GM19351 (cell line): Measurements from ENCODE around the gene WWOX.

Experiments used
- ATAC-seq: cut with Tn5 transposase; IDR thresholded peaks from one replicate; pipeline ENCODE4 v1.9.1; 2021; ENCODE audit warnings: mild to moderate bottlenecking, moderate library complexity; ENCODE audit not compliant: unreplicated experiment

The WWOX gene

DNA sequence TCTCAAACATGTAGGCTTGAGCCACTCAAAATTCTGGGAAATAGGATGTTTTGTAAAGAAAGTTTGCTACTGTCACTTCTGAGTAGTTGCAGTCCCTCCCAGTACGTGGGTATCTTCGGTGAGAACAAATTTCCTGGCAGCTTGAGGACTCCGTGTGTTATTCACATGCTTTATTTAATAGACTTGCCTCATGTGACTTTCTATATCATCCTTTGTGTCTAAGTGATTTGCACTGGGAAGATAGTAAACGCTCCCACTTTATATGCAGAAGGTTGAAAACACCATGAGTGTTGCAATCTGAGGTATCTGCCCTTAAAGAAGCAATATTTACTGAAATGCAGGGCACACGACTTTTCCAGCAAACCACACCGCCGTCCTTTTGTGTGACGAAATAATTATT is 857.4 kb downstream of the WWOX start:
- no peak for ATAC-seq

DNA sequence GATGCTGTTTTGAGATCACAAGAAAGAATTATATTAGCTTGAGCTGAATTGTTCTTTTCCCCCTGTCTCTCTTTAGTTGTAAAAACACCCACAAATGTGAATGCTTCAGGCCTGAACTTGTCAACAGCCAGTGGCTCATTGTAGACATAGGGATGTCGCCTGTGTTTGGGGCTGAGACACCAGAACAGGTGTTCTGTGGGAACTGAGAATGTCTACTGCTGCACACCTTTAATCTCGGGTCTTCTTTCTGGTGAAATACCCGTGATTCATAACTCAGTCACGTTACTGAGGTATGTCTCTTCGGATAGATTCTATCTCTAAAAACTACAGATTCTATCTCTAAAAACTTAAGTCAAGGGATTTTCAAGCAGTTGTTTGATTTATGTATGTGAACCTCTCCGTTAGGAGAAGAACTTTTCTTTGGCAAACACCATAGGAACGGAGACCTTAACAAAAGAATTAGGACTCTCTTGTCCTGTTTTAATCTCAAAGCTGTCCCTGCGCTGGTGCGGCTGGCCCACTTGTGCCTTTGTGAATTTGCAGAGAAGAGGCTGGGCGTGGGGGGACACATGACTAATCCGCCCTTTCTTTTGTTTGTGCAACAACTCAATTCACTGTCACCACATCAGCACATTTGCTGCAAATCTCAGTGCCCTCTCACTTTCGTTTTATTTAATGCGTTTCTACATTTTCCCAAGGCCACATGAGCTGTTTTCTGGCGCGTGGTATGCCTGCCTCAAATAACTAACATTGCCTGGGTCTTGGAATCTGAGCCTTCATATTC is 858.1 kb downstream of the WWOX start:
- no peak for ATAC-seq

DNA sequence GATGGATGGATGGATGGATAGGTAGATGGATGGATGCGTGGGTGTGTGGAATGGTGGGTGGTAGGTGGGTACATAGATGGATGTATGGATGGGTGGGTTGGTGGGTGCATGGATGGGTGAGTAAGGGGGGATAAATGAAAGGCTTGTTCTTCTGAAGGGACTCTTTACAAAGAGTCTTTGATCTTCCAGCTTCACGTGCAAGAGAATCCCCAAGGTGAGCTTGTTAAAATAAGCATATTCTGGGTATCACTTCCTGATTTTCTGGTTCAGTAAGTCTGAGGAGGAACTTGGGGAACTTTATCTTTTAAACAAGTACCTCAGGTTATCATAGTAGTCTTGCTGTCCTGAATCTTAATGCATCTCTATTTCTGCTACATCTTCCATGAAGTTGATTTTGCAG is 862.0 kb downstream of the WWOX start:
- peak; percentile 45 for ATAC-seq

DNA sequence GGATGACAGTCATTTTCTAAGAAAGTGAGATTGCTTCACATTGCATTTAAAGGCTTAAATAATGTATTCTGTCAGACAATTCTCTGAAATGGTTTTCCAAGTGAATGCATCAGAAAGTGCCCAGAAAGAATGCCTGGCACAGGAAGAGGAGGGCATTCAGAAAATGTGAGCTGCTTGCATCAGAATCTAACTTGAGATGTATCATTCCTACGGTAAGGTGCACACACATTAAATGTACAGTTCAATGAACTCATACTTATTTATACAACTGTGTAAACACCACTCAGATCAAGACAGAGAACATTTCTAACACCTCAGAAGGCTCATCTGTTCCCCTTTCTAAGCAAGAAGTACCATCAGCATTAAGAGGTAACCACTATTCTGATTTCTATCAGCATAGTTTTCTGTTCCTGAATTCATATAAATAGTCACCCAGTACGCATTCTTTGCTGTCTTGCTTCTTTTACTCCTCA is 863.0 kb downstream of the WWOX start:
- peak; percentile 95 for ATAC-seq

DNA sequence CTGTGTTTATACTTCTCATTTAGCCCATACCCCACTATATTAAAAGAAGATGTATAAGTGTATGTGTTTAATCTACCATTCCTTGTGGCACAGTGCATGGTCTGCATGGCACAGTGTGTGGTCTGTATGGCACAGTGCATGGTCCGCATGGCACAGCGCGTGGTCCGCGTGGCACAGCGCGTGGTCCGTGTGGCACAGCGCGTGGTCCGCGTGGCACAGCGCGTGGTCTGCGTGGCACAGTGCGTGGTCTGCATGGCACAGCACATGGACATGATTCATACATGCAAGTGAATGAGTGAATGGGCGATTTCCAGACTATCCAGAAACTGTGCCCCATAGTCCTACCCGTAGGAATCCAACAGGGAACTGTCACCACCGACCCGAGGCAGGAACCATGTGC is 868.5 kb downstream of the WWOX start:
- ATAC-seq = no peak

DNA sequence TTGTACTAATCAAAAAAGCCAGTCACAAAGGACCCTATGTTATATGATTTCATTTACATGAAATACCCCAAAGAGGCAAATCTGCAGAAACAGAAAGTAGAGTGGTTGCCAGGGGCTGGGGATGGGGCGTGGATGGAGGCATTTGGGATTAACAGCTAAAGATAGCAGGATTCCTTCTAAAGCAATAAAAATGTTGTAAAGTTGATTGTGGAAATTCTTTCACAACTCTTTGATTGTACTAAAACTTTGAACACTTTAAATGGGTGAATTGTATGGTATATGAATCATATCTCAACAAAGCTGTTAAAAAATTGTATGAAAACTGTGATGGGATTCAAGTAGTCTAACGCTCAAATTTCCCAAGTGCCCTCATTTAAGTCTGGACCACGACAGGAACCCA is 870.3 kb downstream of the WWOX start:
- no peak for ATAC-seq

DNA sequence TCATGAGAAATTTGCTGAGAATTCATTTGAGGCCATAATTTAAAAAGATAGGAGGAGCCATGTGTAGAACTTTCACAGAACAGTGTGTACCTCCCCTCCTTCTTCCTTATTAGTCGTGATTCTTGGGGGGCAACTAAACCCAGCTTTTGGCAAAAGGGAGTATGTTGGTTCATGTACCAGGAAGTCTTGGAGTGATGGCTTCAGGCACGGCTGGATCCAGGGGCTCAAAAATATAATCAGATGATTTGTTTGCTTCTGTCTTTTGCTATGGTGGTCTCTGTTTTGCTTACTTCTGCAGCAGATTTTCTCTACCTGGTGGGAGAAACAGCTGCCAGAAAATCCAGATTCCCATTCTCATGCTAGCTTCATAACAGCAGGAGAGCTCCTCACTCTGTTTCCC is 871.2 kb downstream of the WWOX start:
- ATAC-seq = no peak

DNA sequence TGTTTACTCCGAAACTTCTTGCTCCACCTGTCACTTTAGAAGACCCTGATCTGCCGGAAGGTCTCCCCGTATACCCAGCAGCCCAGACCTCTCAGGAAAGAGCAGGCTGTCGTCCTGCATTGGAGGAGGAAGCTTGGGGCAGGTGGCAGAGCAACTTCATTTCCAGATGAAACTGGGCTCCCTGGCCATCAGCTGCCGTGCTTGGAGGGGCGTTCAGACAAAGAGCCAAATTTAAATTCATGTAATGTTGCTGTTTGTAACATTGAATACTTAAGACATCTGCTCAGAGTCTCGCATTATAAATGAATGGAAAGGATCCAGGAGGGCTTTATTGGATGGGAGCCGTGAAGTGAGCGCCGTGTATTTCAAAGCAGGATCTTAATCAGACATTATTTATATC is 872.6 kb downstream of the WWOX start:
- ATAC-seq = no peak

DNA sequence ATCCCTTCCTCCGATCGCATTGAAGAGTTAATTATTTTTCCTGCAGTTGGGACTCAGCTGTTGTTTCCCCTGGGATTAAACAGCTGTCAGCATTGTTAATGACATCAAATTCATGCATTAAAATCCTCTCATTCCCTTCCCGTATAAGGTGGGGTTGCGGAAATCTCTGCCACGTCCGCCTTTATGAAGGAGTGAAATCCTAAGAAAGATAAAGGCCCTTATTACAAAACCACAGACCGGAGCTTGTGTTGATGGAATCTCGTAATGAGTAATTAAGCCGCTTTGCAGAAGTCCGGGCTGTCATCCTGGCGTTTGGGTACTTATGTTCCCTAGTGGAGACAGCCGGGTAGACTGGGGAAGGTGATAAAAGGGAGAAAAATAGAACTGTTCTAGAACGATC is 873.5 kb downstream of the WWOX start:
- ATAC-seq = no peak

DNA sequence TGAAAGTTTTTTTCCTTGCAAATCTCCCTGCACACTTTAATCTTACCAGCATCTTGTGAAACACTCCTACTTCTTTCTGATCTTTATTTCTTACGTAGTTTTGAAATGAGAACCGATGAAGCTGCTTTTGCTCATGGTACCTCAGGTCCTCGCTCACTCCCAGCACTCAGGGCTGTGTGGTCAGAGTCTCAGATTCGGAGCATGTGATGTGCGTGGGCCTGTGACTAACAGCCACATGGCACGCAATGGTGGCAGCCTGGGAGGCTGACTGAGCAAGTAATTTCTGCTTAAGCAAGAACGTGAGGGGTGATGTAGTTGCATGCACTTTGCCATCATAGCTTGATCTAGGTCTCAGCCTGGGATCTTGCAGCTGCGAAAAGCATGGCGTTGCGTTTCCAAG is 876.8 kb downstream of the WWOX start:
- ATAC-seq = no peak

DNA sequence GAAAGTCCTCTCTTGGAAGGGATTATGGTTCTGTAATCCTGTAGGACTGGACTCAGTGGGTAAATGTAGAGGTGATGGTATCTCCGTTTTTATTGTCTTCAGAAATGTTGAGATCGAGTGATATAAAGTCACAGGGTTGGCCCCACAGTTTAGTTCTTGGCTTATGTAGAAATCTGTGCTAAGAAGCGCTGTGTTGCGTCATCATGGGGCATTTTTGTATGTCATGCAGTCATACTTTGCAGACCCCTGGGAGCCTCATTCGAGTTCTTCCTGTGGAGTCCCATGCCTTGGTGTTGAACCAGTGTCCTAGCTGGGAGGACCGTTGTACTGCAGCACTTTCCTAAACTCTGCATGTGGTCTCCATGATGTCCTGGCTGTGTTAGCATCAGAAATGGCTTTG is 881.4 kb downstream of the WWOX start:
- ATAC-seq = no peak

DNA sequence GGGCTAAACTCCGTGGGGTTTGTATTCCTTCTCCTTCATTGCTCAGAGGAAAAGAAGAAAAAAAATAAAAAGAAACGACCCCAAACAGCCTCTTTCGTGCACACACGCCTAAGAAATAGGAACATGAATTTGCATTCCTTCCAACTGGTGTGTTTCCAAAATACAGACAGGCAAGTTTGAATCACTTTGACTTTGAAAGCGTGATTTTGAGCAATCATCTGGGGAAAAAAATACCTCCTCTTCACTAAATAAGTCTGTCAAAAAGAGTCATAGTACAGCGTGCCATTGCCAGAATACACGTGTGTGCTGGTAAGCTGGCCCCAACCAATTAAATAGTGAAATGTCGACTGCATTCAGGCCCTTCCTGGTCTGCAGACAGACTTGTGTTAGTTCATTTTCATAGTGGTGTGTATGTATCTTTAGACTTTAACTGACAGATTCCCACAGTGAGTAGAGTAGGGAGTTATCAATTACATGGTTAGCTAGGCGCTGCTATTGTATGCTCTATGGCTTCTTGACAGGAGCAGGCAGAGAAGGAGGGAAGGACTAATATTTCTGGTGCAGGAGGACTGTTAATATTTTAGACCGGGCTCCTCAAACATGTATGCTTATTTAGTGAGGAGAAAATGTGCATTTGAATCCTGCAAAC is 882.8 kb downstream of the WWOX start:
- no peak for ATAC-seq

DNA sequence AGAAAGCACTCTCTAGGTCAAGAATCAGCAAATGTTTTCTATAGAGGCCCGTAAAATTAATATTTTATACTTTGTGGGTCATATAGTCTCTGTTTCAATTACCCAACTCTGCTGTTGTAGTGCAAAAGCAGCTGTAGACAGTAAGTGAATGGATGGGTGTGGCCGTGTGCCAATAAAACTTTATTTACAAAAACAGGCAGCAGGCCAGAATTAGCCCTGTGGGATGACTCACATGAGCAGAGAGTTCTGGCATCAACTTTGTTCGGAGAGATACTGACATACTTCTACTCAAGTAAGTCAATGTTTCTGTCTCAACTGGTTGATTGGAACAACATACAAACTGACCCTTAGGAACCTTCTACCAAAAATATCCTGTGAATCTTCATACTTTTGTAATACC is 884.9 kb downstream of the WWOX start:
- ATAC-seq = no peak

DNA sequence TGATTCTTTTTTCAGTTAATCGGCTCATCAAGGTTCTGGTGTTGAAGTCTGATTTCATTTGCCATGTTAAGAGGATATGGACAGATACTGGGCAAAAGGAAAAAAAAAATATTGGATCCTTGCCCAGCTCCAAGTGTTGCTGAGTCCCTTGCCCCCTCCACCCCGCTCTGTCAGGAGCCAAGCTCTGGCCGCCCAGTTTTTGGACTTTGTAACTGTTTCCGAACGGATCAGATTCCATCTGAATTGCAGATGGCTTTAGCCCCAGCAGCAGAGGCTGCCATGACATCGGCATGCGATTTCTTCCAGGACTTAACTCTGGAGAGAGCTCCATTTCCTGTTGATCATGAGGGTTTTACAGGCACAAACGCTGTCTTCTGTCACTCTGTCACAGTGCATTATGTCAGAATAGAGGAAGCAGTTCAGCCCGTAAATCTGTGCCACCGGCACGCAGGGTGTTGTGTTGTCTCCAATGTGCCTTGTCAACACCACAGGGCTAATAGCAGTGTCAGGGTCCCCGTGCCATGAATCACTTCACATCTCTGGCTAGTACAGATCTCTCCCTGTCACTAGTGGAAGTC is 885.5 kb downstream of the WWOX start:
- no peak for ATAC-seq

DNA sequence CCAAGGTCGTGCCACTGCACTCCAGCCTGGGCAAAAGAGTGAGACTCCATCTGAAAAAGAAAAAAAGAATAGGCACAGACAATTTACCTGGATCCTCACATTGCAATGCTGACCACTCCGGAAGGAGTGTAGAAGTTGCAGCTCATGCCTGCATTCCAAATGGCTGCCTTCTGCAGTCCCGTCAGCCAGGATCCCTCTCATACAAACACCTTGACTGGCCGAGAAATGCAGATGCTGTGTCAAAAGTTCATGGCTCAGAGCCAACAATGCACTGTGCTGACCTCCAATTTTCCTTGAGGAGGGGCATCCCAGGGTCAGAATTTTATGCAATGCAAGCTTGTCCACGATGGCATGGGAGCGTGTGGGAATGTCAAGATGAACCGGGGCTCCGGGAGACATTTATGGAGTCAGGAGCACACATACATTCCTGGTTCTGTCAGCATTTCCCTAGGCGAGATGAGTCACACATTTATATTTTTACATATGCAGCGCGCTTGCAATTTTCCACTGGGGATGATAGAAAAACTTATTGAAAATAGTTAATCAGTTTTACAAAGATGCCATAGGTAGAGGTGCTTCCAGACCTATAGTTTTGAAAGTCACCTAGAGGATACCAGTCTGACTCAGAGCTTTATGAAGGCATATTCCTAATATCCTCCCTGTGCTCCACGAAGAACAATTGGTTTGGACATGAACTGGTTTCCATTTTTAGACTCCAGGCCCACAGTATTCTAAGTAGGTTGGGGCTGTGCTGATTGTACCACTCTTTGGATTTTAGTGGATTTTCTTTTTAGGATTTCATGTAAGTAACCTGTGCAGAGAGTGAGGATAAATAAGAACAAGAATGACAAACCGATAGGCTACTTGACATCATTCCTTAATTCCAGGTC is 886.5 kb downstream of the WWOX start:
- no peak for ATAC-seq

DNA sequence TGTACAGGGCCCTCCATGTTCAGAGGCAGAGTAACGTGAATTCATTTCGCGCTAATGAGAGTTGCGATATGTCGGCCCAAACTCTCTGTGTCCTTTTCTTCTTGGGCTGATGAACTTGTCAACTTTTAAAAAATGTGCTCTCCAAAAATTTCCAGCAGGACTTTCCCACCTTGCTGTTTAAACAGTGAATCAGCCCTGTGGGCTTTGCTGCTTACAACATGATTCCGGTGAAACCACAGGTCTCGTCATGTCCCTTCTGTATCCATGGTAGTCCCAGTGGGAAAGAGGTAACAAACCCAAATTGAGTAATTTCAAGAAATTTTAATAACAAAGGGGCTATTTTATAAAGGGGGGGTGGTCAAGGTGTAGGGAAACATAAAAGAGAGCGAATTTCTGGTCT is 888.2 kb downstream of the WWOX start:
- ATAC-seq = no peak

DNA sequence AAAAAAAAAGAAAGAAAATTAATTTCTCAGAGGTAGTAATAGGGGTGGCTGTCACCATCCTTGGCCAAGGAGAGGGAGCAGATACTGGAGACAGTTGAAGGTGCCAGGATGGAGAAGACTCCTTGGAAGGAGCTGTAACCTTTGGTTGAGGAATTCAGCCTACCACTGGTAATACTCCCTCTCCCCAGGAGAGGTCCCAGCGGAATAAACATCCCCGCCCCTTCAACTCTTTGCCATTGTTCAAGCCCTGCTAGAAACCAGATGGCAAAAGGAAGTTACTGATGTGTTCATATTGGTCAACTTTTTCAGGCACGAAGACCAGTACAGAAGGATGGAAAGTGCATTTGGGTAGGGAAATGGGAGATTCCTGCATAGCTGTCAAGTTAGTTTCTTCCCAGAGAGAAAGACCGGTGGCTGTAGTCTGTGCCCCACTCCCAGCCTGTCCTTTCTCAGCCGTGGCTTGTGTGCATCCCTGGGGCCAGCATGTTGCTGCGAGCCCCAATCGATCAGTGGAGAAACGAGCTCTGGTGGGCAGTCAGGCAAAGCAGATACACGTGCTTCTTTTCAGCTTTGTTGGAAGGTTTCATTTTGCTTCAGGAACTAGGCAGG is 889.0 kb downstream of the WWOX start:
- ATAC-seq = no peak

DNA sequence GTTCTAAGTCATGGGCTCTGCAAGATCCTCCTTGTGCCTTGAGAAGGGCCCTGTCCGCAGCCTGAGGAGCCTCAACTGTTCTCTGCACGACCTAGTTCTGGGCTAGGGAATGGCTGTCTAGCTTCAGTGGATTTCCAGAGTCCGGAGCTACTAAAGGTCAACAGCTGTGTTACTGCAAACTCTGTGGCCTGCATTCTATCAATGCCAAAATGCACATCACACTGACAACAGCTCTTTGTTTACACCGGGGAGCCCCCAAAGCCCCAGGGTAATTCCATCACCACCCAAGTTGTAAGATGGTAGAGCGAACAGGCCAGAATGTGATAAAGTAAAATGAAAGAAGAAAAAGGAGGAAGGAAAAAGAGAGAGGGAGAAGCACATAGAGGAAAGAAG is 890.9 kb downstream of the WWOX start:
- no peak for ATAC-seq

DNA sequence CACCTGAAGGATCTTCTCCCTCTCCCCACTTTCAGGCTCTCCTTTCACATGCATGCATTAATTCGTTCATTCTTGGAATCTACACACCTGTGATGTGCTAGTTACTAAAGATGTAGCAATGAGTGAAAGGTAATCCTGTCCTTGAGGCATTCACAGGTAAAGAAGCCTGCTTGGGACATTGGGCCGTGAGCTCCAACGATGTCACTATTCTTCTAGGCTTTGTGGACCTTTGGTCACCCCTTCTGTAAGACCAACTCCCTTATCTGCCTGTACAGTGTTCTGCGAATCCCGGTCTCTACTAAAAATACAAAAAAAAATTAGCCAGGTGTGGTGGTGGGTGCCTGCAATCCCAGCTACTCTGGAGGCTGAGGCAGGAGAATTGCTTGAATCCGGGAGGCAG is 892.5 kb downstream of the WWOX start:
- ATAC-seq = no peak

DNA sequence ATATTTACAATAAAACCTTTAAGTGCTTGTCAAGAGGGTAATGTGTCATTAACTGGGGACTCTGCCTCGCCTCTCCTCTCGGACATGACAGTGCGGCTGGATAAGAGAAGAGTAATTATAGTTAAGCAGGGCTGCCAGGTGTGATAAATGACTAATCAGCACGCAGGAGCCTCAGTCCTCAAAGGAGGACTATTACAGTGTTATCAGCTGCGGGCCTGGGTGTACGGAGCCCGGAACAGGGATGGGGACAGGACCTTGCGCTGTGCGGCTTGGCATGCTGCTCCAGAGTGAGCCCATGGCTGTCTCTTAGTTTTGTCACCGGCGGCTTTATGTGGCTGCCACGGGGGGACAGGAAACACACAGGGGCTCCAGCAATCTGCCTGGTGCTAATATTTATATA is 893.9 kb downstream of the WWOX start:
- no peak for ATAC-seq
